Parathyroid adenoma (tissue), 2 donors: ENCODE measurements around the gene PTPA.
"Not testable (repeated sequence)": the region's sequence is repeated elsewhere in the genome, so short reads cannot be mapped to it uniquely, and the experiment has no call there.

ENCODE experiments used
- H2AFZ ChIP-seq: fragments of 300-600 bp; sonication (generic); one replicate; pipeline ENCODE4 v1.7.0; 2017; ENCODE audit warnings: antibody characterized with exemption, mild to moderate bottlenecking
- H3K27ac ChIP-seq: fragments of 300-600 bp; sonication (generic); one replicate; pipeline ENCODE4 v1.7.0; 2017
- H3K27me3 ChIP-seq: fragments of 300-600 bp; sonication (generic); one replicate; pipeline ENCODE4 v1.7.0; 2017; ENCODE audit warnings: low read length; ENCODE audit not compliant: control insufficient read depth, insufficient read depth
- H3K36me3 ChIP-seq: fragments of 300-600 bp; sonication (generic); one replicate; pipeline ENCODE4 v1.7.0; 2017; ENCODE audit warnings: low read length; ENCODE audit not compliant: control insufficient read depth, insufficient read depth
- H3K4me1 ChIP-seq: fragments of 300-600 bp; sonication (generic); one replicate; pipeline ENCODE4 v1.7.0; 2017; ENCODE audit warnings: control low read depth
- H3K4me2 ChIP-seq: fragments of 300-600 bp; sonication (generic); one replicate; pipeline ENCODE4 v1.7.0; 2017; ENCODE audit warnings: low read length
- H3K4me3 ChIP-seq: fragments of 300-600 bp; sonication (generic); one replicate; pipeline ENCODE4 v1.7.0; 2017; ENCODE audit warnings: low read depth, low read length
- H3K79me2 ChIP-seq: fragments of 300-600 bp; sonication (generic); one replicate; pipeline ENCODE4 v1.7.0; 2017; ENCODE audit warnings: control low read depth
- H3K9ac ChIP-seq: fragments of 300-600 bp; sonication (generic); one replicate; pipeline ENCODE4 v1.7.0; 2017; ENCODE audit warnings: mild to moderate bottlenecking
- H3K9me3 ChIP-seq: fragments of 300-600 bp; sonication (generic); one replicate; pipeline ENCODE4 v1.7.0; 2017; ENCODE audit warnings: low read length; ENCODE audit not compliant: control insufficient read depth
- TF ChIP-seq, protein P1 (sequence below): fragments of 300-600 bp; sonication (generic); IDR thresholded peaks from one replicate; pipeline ENCODE4 v1.7.0; 2017; ENCODE audit warnings: antibody characterized with exemption, mild to moderate bottlenecking
- donor health status: primary hyperparathyroidism.

Gene PTPA

DNA sequence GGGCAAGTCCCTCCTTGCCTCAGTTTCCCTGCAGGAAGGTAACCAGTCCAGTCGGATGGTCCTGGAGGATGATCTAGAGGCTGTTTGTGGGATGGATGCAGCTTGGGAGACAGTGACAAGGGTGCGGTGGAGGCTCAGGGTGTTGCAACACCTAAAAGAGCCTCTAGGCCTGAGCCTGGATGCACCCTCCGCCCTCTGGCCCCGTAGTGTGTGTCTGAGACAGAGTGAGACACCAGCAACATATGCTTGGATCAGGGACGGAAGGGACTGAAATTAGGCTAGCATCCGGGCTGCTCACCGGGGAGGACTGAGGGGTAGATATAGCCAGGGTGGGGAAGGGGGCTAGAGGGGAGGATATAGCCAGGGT, 1.7 kb upstream of the PTPA start:
- H3K36me3 ChIP-seq, result no peaks in the 10 kb centered on the region
- H3K9me3 ChIP-seq, result no peaks in the 10 kb centered on the region
- H3K4me2 ChIP-seq, result peak overlapping the region; percentile 59
- no peak overlapping the region for H2AFZ ChIP-seq
- H3K9ac ChIP-seq, result no peak overlapping the region
- H3K4me1 ChIP-seq, result no peaks in the 10 kb centered on the region
- no peaks in the 10 kb centered on the region for H3K27me3 ChIP-seq
- H3K79me2 ChIP-seq, result peaks cover 10% of the 10 kb centered on the region
- no peak overlapping the region for H3K27ac ChIP-seq
- TF ChIP-seq, protein P1, sequence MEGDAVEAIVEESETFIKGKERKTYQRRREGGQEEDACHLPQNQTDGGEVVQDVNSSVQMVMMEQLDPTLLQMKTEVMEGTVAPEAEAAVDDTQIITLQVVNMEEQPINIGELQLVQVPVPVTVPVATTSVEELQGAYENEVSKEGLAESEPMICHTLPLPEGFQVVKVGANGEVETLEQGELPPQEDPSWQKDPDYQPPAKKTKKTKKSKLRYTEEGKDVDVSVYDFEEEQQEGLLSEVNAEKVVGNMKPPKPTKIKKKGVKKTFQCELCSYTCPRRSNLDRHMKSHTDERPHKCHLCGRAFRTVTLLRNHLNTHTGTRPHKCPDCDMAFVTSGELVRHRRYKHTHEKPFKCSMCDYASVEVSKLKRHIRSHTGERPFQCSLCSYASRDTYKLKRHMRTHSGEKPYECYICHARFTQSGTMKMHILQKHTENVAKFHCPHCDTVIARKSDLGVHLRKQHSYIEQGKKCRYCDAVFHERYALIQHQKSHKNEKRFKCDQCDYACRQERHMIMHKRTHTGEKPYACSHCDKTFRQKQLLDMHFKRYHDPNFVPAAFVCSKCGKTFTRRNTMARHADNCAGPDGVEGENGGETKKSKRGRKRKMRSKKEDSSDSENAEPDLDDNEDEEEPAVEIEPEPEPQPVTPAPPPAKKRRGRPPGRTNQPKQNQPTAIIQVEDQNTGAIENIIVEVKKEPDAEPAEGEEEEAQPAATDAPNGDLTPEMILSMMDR, result no peak
- H3K4me3 ChIP-seq, result peak overlapping the region; percentile 76

DNA sequence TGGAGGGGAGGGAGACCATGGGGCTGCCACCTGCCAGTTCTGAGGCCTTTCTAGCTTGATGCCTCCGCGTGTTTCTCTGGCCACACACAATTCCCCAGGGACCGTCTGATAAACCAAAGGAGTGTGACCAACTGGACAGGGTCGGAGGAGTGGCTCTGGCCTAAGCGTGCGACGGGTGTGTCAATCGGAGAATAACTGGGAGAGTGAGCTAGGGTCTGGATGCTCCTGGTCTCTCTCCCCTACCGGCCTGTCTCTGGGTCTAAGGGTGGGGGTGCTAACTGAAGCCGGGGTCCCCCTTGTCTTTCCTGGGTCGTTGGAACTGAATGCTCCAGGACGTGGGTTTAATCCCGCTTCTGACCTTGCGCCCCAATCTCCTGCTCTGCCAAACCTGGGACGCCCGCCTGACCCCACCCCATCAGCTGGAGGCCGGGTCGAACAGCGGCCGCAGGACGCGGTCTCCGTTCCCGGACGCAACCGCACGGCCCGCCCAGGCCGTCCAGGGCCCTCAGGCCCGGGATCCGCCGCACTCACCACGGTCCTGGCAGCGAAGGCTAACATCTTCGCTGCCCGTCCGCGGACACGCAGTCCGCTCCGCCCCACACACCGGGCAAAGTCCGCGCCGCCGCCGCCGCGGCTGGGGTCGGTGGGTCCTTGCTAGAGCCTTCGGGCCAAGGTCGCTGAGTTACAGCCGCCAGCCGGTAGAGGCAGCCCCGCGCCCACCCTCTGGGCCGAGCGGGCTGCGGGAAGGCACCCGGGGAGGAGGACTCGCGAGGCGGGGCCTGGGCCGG, 1.1 kb upstream of the PTPA start:
- Histone ChIP-seq H3K4me1 (no peaks in the 10 kb centered on the region), H3K4me2 (peak overlapping the region; percentile 59), H3K79me2 (peaks cover 10% of the 10 kb centered on the region), H3K9ac (no peak overlapping the region), H3K9me3 (no peaks in the 10 kb centered on the region), H3K27me3 (no peaks in the 10 kb centered on the region), H3K4me3 (peak overlapping the region; percentile 76), H3K36me3 (no peaks in the 10 kb centered on the region), H2AFZ (peak overlapping the region; percentile 93), H3K27ac (peak overlapping the region; percentile 94)
- TF ChIP-seq, protein P1, result no peak

DNA sequence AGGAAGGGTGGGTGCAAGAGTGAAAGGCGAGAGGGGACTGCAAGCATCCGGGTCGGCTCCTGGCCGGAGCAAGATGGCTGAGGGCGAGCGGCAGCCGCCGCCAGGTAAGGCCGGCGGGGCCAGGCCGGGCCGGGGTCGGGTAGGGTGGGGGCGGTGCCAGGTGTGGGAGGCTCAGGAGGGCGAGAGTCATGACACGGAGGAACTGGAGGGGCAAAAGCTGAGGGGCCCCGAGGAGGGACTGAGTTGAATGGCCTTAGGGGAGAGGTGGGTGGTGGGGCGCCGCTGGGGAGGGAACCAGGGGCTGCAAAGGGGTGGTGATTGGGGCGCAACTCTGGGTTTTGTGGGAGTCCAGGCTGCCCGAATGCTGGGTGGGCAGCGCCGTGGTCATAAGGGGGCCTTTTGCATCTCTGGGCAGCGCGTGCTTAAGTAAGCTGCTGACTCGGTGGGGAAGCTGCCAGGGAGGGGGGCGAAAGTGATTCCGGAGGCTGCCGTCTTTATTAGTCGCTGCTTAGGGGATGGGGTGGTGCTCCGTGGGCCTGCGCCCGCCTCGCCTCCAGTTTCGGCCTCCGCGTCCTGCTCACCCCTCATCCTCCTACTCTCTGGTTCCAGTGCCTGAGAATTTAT, 425 bp downstream of the PTPA start:
- no peaks in the 10 kb centered on the region for H3K9me3 ChIP-seq
- H3K4me3 ChIP-seq, result peak overlapping the region; percentile 76
- TF ChIP-seq, protein P1, result no peak
- H3K4me1 ChIP-seq, result no peaks in the 10 kb centered on the region
- peak overlapping the region; percentile 94 for H3K27ac ChIP-seq
- no peaks in the 10 kb centered on the region for H3K36me3 ChIP-seq
- H2AFZ ChIP-seq, result peak overlapping the region; percentile 80
- H3K9ac ChIP-seq, result peak overlapping the region; percentile 28
- peaks cover 12% of the 10 kb centered on the region for H3K79me2 ChIP-seq
- peak overlapping the region; percentile 81 for H3K4me2 ChIP-seq
- H3K27me3 ChIP-seq, result no peaks in the 10 kb centered on the region

DNA sequence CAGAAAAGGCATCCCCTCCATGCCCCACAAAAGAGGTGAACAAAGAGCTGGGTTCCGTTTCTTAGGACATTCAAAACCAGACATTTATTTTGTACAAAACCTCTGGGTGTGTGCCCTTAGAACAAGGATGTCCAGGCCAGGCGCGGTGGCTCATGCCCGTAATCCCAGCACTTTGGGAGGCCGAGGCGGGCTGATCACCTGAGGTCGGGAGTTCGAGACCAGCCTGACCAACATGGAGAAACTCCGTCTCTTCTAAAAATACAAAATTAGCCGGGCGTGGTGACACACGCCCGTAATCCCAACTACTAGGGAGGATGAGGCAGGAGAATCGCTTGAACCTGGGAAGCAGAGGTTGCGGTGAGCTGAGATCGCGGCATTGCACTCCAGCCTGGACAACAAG, 1.3 kb downstream of the PTPA start:
- not testable (repeated sequence) for H3K9me3 ChIP-seq, H2AFZ ChIP-seq, H3K4me1 ChIP-seq, H3K9ac ChIP-seq, H3K27ac ChIP-seq, H3K27me3 ChIP-seq, H3K36me3 ChIP-seq
- Histone ChIP-seq H3K79me2 (peaks cover 16% of the 10 kb centered on the region), H3K4me3 (peak overlapping the region; percentile 76), H3K4me2 (peak overlapping the region; percentile 81)

DNA sequence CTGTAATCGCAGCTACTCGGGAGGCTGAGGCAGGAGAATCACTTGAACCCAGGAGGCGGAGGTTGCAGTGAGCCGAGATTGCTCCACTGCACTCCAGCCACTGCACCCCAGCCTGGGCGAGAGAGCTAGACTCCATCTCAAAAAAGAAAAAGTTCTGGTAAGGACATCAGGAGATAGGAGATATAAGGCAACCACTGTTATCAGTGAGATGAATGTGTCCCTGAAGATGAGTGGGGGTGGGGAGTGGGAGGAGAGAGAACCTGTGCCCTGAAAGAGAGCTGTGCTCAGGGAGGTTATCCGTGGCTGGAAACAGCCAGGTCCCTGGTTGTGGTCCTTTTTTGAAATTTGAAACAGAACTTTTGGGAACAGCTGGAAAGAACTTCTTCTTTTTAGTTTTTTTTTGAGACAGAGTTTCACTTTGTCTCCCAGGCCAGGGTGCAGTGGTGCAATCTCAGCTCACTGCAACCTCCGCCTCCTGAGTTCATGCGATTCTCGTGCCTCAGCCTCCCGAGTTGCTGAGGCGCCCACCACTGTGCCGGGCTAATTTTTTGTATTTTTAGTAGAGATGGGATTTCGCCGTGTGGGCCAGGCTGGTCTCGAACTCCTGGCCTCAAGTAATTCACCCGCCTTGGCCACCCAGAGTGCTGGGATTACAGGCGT, 2.6 kb downstream of the PTPA start:
- Histone ChIP-seq H3K9me3 (no peaks in the 10 kb centered on the region), H3K4me3 (no peak overlapping the region), H3K27me3 (no peaks in the 10 kb centered on the region), H3K79me2 (peaks cover 17% of the 10 kb centered on the region), H3K9ac (no peak overlapping the region), H2AFZ (no peak overlapping the region), H3K4me2 (no peak overlapping the region), H3K27ac (no peak overlapping the region), H3K36me3 (no peaks in the 10 kb centered on the region), H3K4me1 (no peaks in the 10 kb centered on the region)
- TF ChIP-seq, protein P1, result no peak
